ENCODE data around the gene MRPS30.
"Not testable (repeated sequence)": the region's sequence is repeated elsewhere in the genome, so short reads cannot be mapped to it uniquely, and the experiment has no call there.

DNA sequence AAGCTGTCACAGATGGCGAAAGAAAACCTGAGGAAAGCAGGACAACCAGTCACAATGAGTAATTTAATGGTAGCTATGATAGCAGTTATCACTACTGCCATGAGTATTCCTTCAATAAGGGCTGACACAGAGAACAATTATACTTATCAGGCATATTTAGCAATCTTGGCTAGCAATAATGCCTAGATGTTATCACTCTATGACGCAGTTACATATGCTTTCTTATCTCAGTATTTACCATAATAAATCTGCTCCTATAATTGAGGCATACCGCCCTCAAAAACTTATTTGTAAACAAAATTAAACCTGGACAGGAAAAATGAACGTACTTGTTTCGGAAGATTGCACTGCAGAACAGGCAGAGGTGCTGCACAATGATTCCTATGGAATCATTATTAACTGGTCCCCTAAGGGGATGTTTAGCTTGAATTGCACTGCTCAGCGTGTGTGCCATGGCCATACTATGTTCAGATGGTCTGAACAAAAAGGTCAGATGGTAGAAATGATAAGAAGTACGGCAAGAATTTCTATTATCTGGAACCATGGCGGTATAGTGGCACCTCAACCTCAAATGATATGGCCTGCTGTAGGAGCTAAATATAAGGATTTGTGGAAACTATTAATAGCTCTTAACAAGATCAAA lies 16.6 kb upstream of the MRPS30 start:
- not testable (repeated sequence) for TF ChIP-seq SMC3, CHD1, POLR2A (IDR thresholded peaks at IDR 0.05; ENCODE audit: low read depth, low read length)
- TF ChIP-seq, protein P1, sequence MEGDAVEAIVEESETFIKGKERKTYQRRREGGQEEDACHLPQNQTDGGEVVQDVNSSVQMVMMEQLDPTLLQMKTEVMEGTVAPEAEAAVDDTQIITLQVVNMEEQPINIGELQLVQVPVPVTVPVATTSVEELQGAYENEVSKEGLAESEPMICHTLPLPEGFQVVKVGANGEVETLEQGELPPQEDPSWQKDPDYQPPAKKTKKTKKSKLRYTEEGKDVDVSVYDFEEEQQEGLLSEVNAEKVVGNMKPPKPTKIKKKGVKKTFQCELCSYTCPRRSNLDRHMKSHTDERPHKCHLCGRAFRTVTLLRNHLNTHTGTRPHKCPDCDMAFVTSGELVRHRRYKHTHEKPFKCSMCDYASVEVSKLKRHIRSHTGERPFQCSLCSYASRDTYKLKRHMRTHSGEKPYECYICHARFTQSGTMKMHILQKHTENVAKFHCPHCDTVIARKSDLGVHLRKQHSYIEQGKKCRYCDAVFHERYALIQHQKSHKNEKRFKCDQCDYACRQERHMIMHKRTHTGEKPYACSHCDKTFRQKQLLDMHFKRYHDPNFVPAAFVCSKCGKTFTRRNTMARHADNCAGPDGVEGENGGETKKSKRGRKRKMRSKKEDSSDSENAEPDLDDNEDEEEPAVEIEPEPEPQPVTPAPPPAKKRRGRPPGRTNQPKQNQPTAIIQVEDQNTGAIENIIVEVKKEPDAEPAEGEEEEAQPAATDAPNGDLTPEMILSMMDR (conservative IDR thresholded peaks at IDR 0.05; ENCODE audit: low read depth, low read length), result not testable (repeated sequence)

Measured in IMR-90 (cell line).